OCI-LY1 (cell line): ENCODE measurements around the gene COL1A2.

ENCODE experiments used
- H2AFZ ChIP-seq: fragments of 200-600 bp; sonication (generic), shearing (Covaris generic); 2 replicates; pipeline ENCODE4 v1.6.0; 2014; ENCODE audit warnings: antibody characterized with exemption, mild to moderate bottlenecking, low read length
- H3F3A ChIP-seq: fragments of 200-600 bp; sonication (generic), shearing (Covaris generic); 2 replicates; pipeline ENCODE4 v1.6.0; 2014; ENCODE audit warnings: mild to moderate bottlenecking, antibody characterized with exemption, low read length, moderate library complexity; ENCODE audit not compliant: insufficient read depth
- H3K27ac ChIP-seq: fragments of 200-600 bp; sonication (generic); 2 replicates; pipeline ENCODE4 v1.5.1; 2014; ENCODE audit warnings: low read length, mixed run types, mild to moderate bottlenecking, low read depth; ENCODE audit not compliant: poor library complexity, severe bottlenecking
- H3K27me3 ChIP-seq: fragments of 200-600 bp; sonication (generic); 2 replicates; pipeline ENCODE4 v1.6.0; 2014; ENCODE audit warnings: antibody characterized with exemption, mild to moderate bottlenecking, low read length, moderate library complexity; ENCODE audit not compliant: insufficient read depth
- H3K36me3 ChIP-seq: fragments of 200-600 bp; sonication (generic); 2 replicates; pipeline ENCODE4 v1.6.1; 2014; ENCODE audit warnings: mild to moderate bottlenecking, antibody characterized with exemption, low read length, moderate library complexity, mixed read lengths; ENCODE audit not compliant: insufficient read depth
- H3K4me1 ChIP-seq: fragments of 200-600 bp; sonication (generic); 2 replicates; pipeline ENCODE4 v1.5.1; 2014; ENCODE audit warnings: mild to moderate bottlenecking, low read length, moderate library complexity; ENCODE audit not compliant: insufficient read depth, severe bottlenecking
- H3K4me2 ChIP-seq: fragments of 200-600 bp; sonication (generic), shearing (Covaris generic); 2 replicates; pipeline ENCODE4 v1.6.1; 2014; ENCODE audit warnings: low read length
- H3K4me3 ChIP-seq: fragments of 200-600 bp; sonication (generic); 2 replicates; pipeline ENCODE4 v1.5.1; 2014; ENCODE audit warnings: low read length, low read depth, mild to moderate bottlenecking, mixed read lengths; ENCODE audit not compliant: poor library complexity, severe bottlenecking
- H3K79me2 ChIP-seq: fragments of 200-600 bp; shearing (Covaris generic); 2 replicates; pipeline ENCODE4 v1.6.1; 2016; ENCODE audit warnings: mixed run types, low read length, mixed read lengths; ENCODE audit not compliant: insufficient read depth
- H3K9ac ChIP-seq: fragments of 200-600 bp; sonication (generic), shearing (Covaris generic); 2 replicates; pipeline ENCODE4 v1.6.1; 2014; ENCODE audit warnings: mild to moderate bottlenecking, low read length, mixed read lengths
- H3K9me2 ChIP-seq: fragments of 200-600 bp; sonication (generic), shearing (Covaris generic); 2 replicates; pipeline ENCODE4 v1.6.1; 2014; ENCODE audit warnings: low read depth, mild to moderate bottlenecking, low read length, mixed read lengths
- H3K9me3 ChIP-seq: fragments of 200-600 bp; shearing (Covaris generic); 2 replicates; pipeline ENCODE4 v1.6.1; 2014; ENCODE audit warnings: low read length, mixed read lengths
- H4K20me1 ChIP-seq: fragments of 200-600 bp; sonication (generic), shearing (Covaris generic); 2 replicates; pipeline ENCODE4 v1.6.0; 2016; ENCODE audit warnings: mild to moderate bottlenecking, low read length; ENCODE audit not compliant: insufficient read depth
- CTCF ChIP-seq: fragments of 200-600 bp; sonication (generic), shearing (Covaris generic); IDR thresholded peaks from 2 replicates; pipeline ENCODE4 v1.5.1; 2017; ENCODE audit warnings: mild to moderate bottlenecking, antibody characterized with exemption, low read length, moderate library complexity, mixed read lengths
- EZH2 ChIP-seq: fragments of 200-600 bp; sonication (generic), shearing (Covaris generic); IDR thresholded peaks from 2 replicates; pipeline ENCODE4 v1.8.0; 2017; ENCODE audit warnings: borderline replicate concordance, mixed run types, mild to moderate bottlenecking, antibody characterized with exemption, low read length, moderate library complexity, mixed read lengths

The COL1A2 gene

DNA sequence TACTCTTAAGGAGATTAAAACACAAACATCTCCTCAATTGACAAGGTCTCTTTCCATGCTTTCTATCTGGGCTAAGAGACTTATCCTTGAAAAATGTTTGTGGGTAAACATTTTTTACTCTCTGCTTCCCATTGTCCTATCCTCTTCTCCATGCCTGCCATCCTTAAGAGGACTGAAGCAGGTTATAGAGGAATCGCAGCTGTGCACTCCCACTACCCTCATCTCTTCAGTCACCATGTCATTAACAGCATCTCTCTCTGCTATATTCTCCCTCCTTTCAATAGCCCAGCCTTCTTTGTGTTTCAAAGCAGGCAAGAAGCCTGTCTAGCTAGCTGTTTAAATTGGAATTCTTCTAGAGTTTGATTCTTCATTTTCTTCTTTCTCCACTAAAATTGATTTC is 22.6 kb downstream of the COL1A2 start:
- Histone ChIP-seq H3K4me2 (no peak overlapping the region), H4K20me1 (no peaks in the 10 kb centered on the region), H2AFZ (no peak overlapping the region), H3K4me3 (no peak overlapping the region), H3K79me2 (no peaks in the 10 kb centered on the region), H3K9me2 (no peaks in the 10 kb centered on the region), H3K4me1 (no peaks in the 10 kb centered on the region), H3F3A (no peaks in the 10 kb centered on the region), H3K36me3 (no peaks in the 10 kb centered on the region), H3K27ac (no peak overlapping the region), H3K9me3 (no peaks in the 10 kb centered on the region), H3K27me3 (no peaks in the 10 kb centered on the region; the same call in 1 of the 2 replicates), H3K9ac (no peak overlapping the region)
- no peak for TF ChIP-seq EZH2
- no peak for TF ChIP-seq CTCF

DNA sequence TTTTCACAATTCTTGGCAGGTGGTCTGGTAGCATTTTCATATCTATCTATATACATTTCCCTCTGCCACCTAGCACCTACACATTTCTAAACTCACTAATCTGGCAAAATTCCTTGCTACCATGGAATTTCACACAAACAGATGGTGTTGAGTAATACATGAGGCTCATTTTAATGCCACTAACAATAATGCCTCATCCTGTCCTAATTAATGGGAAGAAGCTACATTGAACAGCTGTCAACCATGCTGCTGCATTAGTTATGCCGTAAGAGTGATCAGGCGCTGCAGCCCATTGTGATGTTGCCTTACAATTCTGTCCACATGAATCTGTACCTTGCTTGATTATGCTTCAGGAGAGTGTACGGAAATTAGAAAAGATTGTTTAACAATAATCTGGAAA is 23.2 kb downstream of the COL1A2 start:
- Histone ChIP-seq H3K9me2 (no peaks in the 10 kb centered on the region), H3K9me3 (no peaks in the 10 kb centered on the region), H3K4me2 (no peak overlapping the region), H3K9ac (no peak overlapping the region), H3K4me3 (no peak overlapping the region), H3K79me2 (no peaks in the 10 kb centered on the region), H3K4me1 (no peaks in the 10 kb centered on the region), H3K36me3 (no peaks in the 10 kb centered on the region), H4K20me1 (no peaks in the 10 kb centered on the region), H3F3A (no peaks in the 10 kb centered on the region), H3K27me3 (no peaks in the 10 kb centered on the region; the same call in 1 of the 2 replicates), H3K27ac (no peak overlapping the region), H2AFZ (no peak overlapping the region)
- no peak for TF ChIP-seq EZH2
- TF ChIP-seq CTCF, result no peak

- H3K4me1 ChIP-seq, result no peaks in the 10 kb centered on the region
- no peak overlapping the region for H3K9ac ChIP-seq
- no peaks in the 10 kb centered on the region for H3K9me2 ChIP-seq
- H3F3A ChIP-seq, result no peaks in the 10 kb centered on the region
- no peak overlapping the region for H3K4me3 ChIP-seq
- TF ChIP-seq EZH2 (no peak), CTCF (no peak)
- H3K27ac ChIP-seq, result no peak overlapping the region
- H3K36me3 ChIP-seq, result no peaks in the 10 kb centered on the region
- no peaks in the 10 kb centered on the region; the same call in 1 of the 2 replicates for H3K27me3 ChIP-seq
- no peaks in the 10 kb centered on the region for H3K9me3 ChIP-seq
- no peak overlapping the region for H3K4me2 ChIP-seq
- no peaks in the 10 kb centered on the region for H4K20me1 ChIP-seq
- H3K79me2 ChIP-seq, result no peaks in the 10 kb centered on the region
- no peak overlapping the region for H2AFZ ChIP-seq
These were observed 24.2 kb downstream of the COL1A2 start for GRCh38 chr7:94418851-94419250.
